IPS-NIHi7 (cell line): ENCODE data around the gene QRFP.

ENCODE experiments used
- DNase-seq: peaks from one replicate; pipeline ENCODE4 v3.0.0; 2012; ENCODE audit warnings: mixed read lengths; ENCODE audit errors: extremely low spot score

Gene QRFP, protein sequence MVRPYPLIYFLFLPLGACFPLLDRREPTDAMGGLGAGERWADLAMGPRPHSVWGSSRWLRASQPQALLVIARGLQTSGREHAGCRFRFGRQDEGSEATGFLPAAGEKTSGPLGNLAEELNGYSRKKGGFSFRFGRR

DNA sequence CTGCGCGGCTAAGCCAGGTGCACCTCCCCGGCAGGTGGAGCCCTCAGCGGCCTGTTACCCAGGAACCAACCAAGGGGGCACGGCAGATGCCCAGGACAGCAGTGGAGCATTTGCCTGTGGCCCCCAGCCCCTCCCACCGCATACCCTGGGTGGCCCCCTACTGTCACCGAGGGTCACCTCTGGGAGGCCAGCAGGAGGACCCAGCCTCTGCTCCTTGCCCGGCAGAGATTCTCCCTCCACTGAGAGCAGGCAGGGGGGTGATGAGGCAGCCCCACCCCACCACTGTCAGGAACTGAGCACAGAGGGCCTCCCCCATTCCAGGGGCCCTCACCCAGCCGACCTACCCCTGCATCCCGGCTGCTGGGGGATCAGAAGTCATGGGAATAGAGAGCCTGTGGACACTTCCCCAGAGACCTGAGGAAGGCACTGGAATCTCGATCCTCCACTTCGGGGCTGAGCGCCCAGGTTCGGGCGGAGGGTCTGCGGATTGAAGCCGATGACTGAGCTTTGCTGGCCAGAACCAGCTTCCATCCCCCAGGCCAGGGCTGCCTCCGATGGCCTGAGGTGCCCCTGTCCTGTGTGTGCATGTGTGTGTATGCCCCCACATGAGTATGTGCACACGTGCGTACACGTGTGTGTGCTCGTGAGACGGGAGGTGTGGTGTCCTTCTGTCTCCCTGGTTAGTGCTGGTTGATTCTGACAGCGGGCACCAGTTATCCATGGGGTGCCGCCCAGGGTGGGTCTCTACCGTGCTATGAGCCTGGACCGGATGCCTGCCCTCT is at the start of gene QRFP:
QRFP (minus strand) TSS at position 580 of the 782 bp plus-strand sequence. CDS start 2,974 bp downstream, outside the sequence.
- DNase-seq = no peak

- no peak for DNase-seq
Measured at GRCh38 chr9:130945173-130945572, 48.6 kb upstream of the QRFP start.

DNA sequence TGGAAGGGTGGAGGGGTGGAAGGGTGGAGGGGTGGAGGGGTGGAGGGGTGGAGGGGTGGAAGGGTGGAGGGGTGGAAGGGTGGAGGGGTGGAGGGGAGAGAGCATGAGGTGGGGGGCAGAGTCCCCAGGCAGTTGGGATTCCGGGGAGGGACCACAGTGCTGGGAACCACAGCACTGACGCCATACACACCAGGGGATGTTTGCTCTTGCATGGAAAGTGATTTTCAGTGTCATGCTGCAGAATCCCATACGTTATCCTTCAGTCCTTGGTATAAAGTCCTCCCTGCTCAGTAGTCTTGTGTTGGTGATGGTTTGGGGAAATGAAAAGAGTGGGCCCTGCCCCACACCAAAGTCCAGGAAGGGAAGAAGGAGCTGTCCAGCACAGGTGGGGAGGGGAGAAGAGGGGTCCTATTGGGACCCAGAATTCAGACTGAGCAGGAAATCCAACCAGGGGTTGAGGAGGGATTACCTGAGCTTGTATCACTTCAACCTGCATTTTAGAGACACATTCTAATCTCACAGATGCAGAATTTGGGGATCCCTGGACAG is 48.0 kb upstream of the QRFP start:
- DNase-seq = no peak

DNA sequence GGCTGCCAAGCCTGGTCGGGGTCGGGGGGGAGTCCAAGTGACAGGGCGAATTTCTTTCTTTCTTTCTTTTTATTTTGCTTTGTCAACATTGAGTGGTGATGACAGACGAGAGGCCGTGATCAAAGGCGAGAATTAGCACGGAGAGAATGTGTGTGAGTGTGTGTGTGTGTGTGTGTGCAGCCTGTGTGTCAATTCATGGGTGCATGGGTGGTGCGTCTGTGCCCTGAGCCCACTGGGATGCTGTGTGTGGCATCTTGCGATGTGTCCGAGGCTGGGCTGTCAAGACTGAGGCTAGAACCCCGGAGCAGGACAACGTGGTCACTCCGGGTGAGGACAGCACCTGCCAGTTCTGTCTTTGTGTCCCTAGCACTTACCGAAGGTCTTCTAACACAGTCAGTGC is 47.2 kb upstream of the QRFP start:
- DNase-seq = no peak

DNA sequence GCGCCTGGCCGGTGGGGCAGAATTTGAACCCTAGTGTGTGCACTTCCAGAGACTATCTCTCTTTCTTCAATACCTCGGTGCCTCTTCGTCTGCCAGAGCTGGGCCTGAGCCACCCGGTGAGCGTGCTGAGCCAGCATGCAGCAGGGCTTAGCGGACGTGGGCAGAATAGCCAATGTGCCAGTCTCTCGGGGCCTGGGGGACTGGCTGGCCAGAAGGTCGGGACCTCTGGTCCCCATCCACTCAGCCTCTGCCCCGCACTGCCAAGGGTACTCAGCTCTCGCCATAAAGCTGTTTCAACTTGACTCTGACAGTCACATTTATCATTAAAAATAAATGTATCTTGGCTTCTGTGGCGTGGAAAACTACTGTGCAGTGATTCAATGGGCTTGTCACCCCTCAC is 46.6 kb upstream of the QRFP start:
- no peak for DNase-seq

GRCh38 chr9:130942679-130943078 is 46.1 kb upstream of the QRFP start:
- DNase-seq = no peak

GRCh38 chr9:130942084-130942483 is 45.5 kb upstream of the QRFP start:
- DNase-seq = no peak

- DNase-seq = peak; percentile 96
Measured at GRCh38 chr9:130940693-130941576, 44.3 kb upstream of the QRFP start.

DNA sequence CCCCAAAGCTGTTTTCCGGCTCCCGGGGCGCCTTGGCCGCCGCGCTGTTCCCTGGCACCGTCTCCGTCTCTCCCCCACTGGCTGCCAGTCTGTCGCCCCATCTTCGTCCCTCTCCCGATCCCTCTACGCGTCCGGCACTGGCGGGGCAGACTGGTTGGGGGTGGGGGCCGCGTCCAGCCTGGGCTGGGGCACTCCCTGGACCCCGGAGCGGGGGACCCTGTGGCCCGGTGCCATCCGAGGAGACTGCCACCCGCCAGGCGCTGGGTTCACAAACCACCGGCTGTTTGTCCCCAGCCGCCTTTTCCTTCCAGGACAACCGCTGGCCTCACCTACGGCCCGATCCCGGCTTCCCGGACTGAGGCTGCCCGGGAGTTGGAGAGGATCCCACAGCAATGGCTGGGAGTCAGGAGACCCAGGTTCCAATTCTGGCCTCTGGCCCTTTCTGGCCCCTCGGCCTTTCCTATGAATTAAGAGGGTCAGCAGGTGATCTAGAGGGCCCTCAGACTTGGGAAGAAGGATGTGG is 43.5 kb upstream of the QRFP start:
- DNase-seq = no peak

- DNase-seq = peak; percentile 45
Measured at GRCh38 chr9:130939405-130940026, 42.9 kb upstream of the QRFP start.

GRCh38 chr9:130938652-130939404 is 42.2 kb upstream of the QRFP start, which contains the start of gene FIBCD1:
Gene FIBCD1, minus strand, starts transcription at chr9:130939247. Its CDS starts 640 bp downstream, at chr9:130938607.
- peak; percentile 68 for DNase-seq

GRCh38 chr9:130938184-130938651 is 41.6 kb upstream of the QRFP start:
- DNase-seq = no peak

DNA sequence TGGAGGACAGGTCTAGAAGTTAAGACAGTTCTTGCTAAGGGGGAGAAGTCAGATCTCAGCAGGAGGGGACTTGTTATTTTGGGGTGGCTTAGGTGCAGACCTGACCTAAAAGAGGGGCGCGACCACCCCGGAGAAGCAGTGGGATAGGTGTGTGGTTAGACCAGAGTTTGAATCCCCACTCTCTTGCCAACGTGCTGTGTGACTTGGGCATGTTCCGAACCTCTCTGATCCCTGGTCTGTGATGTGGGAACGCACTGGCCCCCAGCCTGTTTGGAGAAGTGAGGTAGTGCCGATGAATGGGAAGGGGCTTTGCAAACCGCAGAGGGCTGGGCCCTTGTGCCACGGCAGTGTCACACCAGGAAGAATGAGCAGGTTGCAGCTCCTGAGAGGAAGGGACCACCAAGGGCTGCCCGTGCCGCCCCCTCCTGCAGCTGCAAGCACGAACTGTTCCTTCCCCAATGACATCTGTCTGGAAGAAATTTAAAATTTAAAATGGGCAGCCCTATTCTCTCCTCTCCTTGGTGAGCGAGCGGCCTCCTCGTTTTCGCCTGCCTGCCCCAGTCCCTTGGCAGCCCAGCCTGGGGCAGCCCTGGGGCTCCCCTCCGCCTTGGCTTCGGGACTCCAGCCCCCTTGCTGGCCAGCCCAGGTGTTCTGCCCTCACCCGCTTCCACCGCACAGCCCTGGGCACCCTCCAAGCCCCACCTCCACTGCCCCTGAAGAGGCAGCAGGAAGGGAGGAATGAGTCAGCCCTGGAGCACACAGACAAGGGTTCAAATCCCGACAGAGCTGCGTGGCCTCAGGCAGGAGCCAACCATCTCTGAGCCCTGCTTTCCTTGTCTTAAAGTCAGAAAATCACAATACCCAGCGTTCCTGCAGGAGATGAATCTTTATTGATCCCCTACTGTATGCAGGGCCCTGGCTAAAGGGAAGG is 40.8 kb upstream of the QRFP start:
- no peak for DNase-seq

DNA sequence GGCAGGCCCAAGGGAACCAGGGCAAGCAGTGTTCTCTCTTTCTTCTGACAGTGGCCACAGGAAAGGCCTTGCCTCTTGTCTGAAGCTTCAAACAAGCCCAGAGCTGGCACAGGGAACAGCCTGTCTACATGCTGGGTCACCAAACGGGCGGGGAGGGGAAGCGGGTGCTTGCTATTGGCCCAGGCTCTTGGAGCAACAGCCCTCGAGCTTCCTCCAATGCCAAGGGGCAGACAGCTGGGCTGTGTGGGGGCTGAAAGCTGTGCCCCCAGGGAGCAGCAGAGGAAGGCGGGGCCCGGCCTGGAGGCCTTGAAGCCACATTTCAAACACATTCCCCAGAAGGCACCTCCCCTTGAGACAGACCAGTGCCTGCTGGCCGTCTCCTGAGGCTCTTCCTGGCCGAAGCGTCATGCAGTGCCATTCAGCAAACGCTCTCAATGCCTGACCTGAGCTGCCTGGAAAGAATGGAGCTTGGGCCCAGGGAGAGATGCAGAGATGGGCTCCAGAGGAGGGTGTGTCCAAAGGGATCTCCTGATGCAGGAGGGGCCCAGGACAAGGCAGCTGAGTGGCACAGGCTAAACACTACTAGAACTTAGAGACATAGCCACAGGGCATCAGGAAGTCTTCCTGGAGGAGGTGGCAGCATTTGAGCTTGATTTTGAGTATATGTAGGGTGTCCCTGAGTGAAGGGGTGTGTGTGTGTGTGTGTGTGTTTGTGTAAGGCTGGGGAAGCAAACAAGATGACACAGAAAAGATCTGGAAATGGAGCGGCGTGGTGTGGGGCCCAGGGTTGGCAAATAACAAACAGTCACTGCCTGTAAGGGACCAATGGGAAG is 39.9 kb upstream of the QRFP start:
- peak; percentile 80 for DNase-seq

- DNase-seq = no peak
Measured at GRCh38 chr9:130935648-130936271, 39.1 kb upstream of the QRFP start.

DNA sequence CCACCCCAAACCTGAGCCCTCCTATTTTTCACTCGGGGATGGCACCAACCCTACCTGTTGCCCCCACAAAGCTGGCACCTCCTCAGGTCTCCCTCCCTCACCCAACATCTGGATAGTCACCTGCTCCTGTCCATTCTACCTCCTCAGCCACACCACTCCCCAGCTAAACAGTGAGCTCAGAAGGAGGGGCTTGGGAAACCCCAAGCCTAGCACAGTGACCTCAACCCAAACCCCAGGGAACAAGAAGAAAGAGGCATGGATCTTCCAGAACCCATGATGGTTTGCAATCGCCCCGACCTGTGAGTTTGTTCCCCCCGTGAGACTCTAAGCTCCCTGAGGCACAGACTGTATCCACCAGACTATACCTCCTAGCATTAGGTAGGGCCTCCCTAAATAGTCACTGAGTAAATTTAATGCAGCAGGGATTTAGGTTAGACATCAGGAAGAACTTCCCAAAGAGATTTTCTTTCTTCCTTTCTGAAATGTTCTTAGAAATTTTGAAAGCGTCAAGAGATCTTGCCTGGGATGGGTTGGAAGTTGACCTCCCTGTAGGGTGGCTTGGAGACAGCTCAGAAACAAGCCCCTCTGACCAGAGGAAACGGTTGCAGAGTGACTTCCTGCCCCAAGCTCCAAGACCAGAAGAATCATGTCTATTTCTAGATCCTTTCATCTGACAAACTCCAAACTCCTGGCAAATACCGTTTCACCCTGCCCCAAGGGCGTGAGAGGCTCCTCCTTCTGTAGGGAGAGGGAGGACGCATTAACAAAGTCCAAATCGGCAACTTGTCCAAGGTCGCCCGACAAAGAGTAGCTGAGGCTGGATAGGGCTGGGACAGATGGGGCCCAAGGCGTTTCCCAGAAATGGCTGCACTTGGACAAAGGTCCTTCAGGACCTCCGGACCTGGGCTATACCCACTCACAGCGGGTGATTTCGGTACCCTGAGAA is 38.4 kb upstream of the QRFP start:
- DNase-seq = no peak

DNA sequence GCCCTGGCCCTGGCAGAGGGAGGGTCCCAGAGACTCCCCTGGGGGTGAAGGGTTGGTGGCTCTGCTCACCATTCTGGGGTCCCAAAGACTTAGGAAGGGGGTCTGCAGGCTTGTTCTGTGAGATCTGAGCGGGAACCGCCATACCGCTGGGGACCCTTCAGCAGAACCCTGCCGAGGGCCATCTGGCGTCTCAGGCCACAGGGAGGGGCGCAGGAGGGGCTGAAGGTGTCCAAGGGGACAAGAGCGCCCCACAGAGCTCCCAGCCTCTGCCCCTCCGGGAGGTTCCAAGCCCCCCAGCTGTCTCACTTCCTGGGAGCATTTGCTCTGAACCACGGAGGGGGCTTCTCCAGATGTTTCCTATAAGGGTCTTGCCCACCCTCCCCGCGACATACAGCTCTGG is 37.6 kb upstream of the QRFP start:
- DNase-seq = no peak
